ENCODE measurements around the gene TMEM37.

TMEM37 gene

GRCh38 chr2:119466373-119466772, 34.7 kb downstream of the TMEM37 start:
- no peak for TF ChIP-seq POLR2A (IDR thresholded peaks at IDR 0.05; ENCODE audit: low read depth, low read length)
- no peak for DNase-seq (ENCODE audit: insufficient read length, low spot score)
- FAIRE-seq: no peak

DNA sequence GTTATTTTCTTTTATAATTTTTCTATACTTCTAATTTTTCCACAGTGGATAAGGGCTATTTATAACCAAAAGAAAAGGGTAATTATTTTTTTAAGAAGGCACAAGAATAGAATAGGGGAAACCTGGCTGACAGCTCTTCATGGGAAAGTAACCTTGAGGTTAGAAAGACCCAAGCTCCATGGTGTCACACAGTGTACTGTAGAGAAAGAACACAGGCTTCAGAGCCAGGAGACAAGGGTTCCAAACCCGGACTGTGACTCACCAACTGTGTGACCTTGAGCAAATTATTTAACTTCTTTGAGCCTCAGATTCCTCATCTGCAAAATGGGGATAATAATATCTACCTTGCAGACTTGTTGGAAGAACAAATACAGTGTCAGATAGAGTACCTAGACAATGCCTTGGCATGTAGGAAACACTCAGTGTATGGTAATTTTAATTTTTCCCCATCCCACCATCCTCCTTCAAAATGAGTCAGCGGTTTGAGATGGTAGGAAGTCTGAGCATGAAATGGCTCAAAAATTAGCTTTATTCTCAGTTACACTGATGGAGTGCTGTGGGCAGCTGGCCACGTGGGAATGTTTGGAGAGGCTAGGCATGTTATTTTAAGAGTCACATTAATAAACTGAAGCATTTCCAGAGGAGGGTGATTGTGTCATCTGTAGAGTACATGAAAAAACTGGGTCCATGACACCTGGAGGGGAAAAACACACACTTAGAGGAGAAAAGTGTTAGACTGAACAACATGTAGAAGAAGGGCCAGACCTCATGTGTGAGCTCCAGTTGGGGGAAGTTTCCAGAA, 36.7 kb downstream of the TMEM37 start:
- no peak for DNase-seq (ENCODE audit: insufficient read length, low spot score)
- no peak for TF ChIP-seq POLR2A (IDR thresholded peaks at IDR 0.05; ENCODE audit: low read depth, low read length)
- FAIRE-seq: no peak

DNA sequence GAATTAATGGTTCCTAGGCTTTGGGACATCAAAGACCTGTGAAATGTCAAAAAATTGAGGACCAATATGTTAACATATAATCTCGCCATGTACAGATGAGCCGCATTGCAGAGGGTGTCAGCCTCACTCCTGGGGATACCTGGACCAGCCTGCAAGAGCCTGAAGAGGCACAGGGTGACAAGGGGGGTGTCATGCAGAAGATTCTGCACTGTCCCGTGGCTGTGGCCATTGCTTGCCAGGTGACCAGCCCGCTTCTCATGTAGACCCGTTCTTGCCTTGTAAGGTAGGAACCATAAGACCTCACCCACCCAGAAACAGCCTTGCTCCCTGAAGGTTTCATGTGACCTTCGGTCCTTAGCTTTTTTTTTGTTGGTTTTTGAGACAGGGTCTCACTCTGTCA, 37.5 kb downstream of the TMEM37 start:
- no peak for TF ChIP-seq POLR2A (IDR thresholded peaks at IDR 0.05; ENCODE audit: low read depth, low read length)

DNA sequence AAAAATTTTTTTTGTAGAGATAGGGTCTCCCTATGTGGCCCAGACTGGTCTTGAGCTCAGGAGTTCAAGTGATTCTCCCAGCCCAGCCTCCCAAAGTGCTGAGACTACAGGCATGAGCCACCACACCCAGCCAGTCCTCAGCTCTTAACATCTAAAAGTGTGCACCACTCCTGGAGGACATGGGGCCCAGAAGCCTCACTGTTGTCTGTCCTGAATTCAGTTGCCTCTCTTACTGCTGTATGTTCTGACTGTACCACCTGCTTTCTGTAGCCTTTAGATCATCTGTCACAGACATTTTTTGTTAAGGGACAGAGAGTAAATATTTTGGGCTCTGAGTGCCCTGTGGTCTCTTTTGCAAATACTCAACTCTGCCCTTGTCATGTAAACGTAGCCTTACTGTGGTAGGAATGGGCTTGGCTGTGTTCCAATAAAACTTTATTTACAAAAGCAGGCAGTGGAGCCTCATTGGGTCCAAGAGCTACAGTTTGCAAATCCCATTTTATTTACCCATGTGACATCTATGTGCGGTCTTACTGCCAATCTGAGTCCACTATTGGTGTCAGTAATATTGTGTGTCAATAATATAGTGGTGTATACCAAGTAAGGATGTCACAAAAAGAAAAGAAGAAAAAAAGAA, 38.1 kb downstream of the TMEM37 start:
- no peak for TF ChIP-seq POLR2A (IDR thresholded peaks at IDR 0.05; ENCODE audit: low read depth, low read length)
- FAIRE-seq (no peak), DNase-seq (ENCODE audit: insufficient read length, low spot score) (no peak)

More for the DNA sequence above, 37.5 kb downstream of the TMEM37 start:
- FAIRE-seq (no peak), DNase-seq (ENCODE audit: insufficient read length, low spot score) (no peak)

- TF ChIP-seq POLR2A (IDR thresholded peaks at IDR 0.05; ENCODE audit: low read depth, low read length): no peak
- DNase-seq (ENCODE audit: insufficient read length, low spot score) (no peak), FAIRE-seq (no peak)
Observed at GRCh38 chr2:119472749-119473148, 41.1 kb downstream of the TMEM37 start.

- no peak for FAIRE-seq
- no peak for TF ChIP-seq POLR2A (IDR thresholded peaks at IDR 0.05; ENCODE audit: low read depth, low read length)
- DNase-seq (ENCODE audit: insufficient read length, low spot score): no peak
Observed at GRCh38 chr2:119473621-119474370, 42.1 kb downstream of the TMEM37 start.

DNA sequence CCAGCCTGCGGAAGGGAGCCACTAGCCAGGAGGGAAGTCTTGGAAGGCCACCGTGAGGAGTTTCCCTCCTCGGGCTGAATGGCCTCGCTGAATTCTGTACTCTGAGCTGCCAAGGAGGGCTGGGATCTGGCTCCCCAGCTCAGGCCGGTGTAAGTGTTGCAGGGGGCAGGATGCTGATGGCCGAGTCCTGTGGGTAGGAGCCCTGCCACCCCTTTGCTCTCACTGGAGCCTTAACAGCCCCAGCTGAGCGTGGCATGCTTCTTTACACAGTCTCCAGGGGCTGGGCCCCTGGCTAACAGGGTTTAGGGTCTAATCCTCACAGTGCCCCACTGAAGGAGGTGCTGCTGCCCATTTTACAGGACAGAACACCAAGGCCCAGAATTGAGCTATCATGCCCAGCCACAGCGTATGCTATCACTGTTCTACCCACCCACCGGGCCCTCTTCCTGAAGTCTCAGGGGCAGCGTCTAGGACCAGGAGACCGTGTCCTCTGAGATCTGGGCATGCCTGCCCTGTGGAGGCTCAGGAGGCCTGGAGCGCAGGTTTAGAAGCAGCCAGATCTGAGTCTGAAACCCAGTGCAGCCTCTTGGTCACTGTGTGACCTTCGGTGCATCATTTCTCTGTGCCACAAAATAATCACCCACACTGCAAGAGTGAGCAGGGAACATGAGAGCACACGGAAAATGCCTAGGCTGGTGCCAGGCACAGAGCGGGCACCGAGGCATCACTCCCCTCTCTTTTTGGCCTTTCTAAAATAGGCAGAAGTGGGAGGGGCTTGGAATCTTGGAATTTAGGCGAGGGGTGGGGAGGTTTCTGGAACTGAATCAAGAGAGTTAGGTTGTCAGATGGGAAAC, 42.9 kb downstream of the TMEM37 start:
- TF ChIP-seq POLR2A (IDR thresholded peaks at IDR 0.05; ENCODE audit: low read depth, low read length): no peak
- FAIRE-seq: no peak
- DNase-seq (ENCODE audit: insufficient read length, low spot score): no peak

DNA sequence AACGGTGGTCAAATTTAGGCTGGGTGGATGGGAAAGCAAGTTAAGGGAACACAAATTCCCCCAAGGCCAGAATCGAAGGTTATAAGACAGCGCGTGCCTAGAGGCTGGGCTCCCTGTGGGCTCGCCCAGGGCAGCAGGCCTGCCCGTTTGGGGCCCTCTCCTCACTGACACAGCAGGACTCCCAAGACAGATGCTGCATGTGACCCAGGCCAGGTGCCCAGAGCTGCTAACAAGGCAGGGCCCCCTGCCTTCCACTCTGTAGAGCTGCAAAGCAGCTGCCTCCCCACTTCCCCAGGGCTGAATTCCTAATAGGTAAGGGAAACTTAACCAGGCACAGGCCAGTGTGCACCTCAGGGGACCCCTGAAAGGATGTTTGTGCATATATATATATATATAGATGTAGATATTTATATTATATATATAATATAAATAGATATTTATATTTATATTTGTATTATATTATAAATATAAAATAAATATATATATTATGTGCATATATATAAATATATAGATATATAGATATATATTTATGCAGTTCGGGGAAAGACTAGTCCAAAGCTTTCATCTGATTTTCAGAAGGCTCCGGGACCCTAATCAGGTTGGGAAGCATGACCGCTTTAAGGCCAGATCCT, 43.7 kb downstream of the TMEM37 start:
- FAIRE-seq (no peak), DNase-seq (ENCODE audit: insufficient read length, low spot score) (no peak)
- TF ChIP-seq POLR2A (IDR thresholded peaks at IDR 0.05; ENCODE audit: low read depth, low read length): no peak

GRCh38 chr2:119475857-119476244, 44.2 kb downstream of the TMEM37 start:
- no peak for DNase-seq (ENCODE audit: insufficient read length, low spot score)
- no peak for FAIRE-seq
- no peak for TF ChIP-seq POLR2A (IDR thresholded peaks at IDR 0.05; ENCODE audit: low read depth, low read length)

- DNase-seq (ENCODE audit: insufficient read length, low spot score) (peak; percentile 76), FAIRE-seq (peak; percentile 89)
- no peak for TF ChIP-seq POLR2A (IDR thresholded peaks at IDR 0.05; ENCODE audit: low read depth, low read length)
Observed at GRCh38 chr2:119476301-119477112, 44.9 kb downstream of the TMEM37 start.

GRCh38 chr2:119477113-119477505, 45.5 kb downstream of the TMEM37 start:
- DNase-seq (ENCODE audit: insufficient read length, low spot score): no peak
- no peak for FAIRE-seq
- no peak for TF ChIP-seq POLR2A (IDR thresholded peaks at IDR 0.05; ENCODE audit: low read depth, low read length)

GRCh38 chr2:119478188-119478977, 46.7 kb downstream of the TMEM37 start:
- FAIRE-seq (no peak), DNase-seq (ENCODE audit: insufficient read length, low spot score) (no peak)
- TF ChIP-seq POLR2A (IDR thresholded peaks at IDR 0.05; ENCODE audit: low read depth, low read length): no peak
